WTC11 (cell line): ENCODE measurements around the gene RGS16.

Source experiments
- CREM ChIP-seq: sonication (generic); formaldehyde crosslinking; IDR thresholded peaks from 2 replicates; pipeline ENCODE4 v1.8.1; 2022; ENCODE audit warnings: mild to moderate bottlenecking, missing genetic modification reagents, moderate library complexity
- RORB ChIP-seq: fragments of 250-450 bp; sonication (Bioruptor Pico); IDR thresholded peaks from 2 replicates; pipeline ENCODE4 v1.9.0; 2021; ENCODE audit warnings: mild to moderate bottlenecking
- TEAD1 ChIP-seq: sonication (generic); formaldehyde crosslinking; IDR thresholded peaks from 2 replicates; pipeline ENCODE4 v1.8.0; 2022; ENCODE audit warnings: mild to moderate bottlenecking, missing genetic modification reagents
- ZNF232 ChIP-seq: sonication (generic); formaldehyde crosslinking; IDR thresholded peaks from 2 replicates; pipeline ENCODE4 v1.8.0; 2022; ENCODE audit warnings: mild to moderate bottlenecking, missing genetic modification reagents
- TF ChIP-seq, protein P1 (sequence below): fragments of 200-600 bp; IDR thresholded peaks from 2 replicates; pipeline ENCODE4 v1.8.0; 2022; ENCODE audit warnings: antibody characterized with exemption
- TF ChIP-seq, protein P2 (sequence below): sonication (generic); formaldehyde crosslinking; IDR thresholded peaks from 2 replicates; pipeline ENCODE4 v1.8.0; 2022; ENCODE audit warnings: mild to moderate bottlenecking, missing genetic modification reagents
- TF ChIP-seq, protein P3 (sequence below): sonication (generic); formaldehyde crosslinking; IDR thresholded peaks from 2 replicates; pipeline ENCODE4 v1.8.0; 2022; ENCODE audit warnings: mild to moderate bottlenecking, missing genetic modification reagents
- TF ChIP-seq, protein P4 (sequence below): fragments of 250-450 bp; sonication (Bioruptor Pico); IDR thresholded peaks from 2 replicates; pipeline ENCODE4 v1.9.0; 2021; ENCODE audit warnings: mild to moderate bottlenecking, borderline replicate concordance

DNA sequence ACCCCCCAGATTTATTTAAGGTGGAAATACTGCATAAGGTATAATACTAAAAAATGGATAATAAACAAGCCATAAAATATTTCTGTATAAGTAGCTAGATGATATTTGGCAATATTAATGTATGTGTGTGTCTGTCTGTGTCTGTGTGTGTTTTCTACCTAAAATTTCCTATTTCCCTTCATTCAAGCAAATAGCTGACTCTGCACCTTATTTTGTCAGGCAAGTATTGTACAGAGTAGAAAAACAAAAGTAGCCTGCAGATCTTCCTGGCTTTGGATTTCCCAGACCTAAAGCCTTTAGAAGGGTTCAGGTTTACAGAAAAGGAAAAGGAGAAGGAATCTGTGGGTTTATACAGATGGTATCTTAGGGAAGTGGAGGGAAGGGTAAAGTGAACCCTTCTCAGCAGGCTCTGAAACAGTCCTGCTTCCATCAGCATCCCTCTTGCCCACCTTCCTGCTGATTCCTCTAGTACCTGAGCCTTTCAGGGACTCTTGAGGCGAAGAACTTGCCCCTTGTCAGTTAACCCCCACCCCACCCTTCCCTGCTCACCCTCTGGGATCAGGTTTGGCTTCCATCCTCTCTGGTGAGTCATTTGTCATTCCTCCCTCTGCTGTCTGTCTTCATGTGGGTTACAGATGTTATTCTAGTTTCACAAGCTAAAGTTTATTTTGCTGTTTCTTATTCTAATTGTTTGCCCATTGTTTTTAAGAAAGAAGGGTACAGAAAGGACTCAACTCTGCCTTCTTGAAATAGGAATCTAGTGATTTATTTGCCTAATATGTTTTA, 21.7 kb upstream of the RGS16 start:
- TF ChIP-seq, protein P1, sequence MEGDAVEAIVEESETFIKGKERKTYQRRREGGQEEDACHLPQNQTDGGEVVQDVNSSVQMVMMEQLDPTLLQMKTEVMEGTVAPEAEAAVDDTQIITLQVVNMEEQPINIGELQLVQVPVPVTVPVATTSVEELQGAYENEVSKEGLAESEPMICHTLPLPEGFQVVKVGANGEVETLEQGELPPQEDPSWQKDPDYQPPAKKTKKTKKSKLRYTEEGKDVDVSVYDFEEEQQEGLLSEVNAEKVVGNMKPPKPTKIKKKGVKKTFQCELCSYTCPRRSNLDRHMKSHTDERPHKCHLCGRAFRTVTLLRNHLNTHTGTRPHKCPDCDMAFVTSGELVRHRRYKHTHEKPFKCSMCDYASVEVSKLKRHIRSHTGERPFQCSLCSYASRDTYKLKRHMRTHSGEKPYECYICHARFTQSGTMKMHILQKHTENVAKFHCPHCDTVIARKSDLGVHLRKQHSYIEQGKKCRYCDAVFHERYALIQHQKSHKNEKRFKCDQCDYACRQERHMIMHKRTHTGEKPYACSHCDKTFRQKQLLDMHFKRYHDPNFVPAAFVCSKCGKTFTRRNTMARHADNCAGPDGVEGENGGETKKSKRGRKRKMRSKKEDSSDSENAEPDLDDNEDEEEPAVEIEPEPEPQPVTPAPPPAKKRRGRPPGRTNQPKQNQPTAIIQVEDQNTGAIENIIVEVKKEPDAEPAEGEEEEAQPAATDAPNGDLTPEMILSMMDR, result no peak
- TF ChIP-seq, protein P2, sequence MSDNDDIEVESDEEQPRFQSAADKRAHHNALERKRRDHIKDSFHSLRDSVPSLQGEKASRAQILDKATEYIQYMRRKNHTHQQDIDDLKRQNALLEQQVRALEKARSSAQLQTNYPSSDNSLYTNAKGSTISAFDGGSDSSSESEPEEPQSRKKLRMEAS (CRISPR knock-in tag), result no peak
- TF ChIP-seq TEAD1 (CRISPR knock-in tag) (no peak), CREM (CRISPR knock-in tag) (no peak), ZNF232 (CRISPR knock-in tag) (no peak), RORB (CRISPR knock-in tag) (no peak)
- TF ChIP-seq, protein P3, sequence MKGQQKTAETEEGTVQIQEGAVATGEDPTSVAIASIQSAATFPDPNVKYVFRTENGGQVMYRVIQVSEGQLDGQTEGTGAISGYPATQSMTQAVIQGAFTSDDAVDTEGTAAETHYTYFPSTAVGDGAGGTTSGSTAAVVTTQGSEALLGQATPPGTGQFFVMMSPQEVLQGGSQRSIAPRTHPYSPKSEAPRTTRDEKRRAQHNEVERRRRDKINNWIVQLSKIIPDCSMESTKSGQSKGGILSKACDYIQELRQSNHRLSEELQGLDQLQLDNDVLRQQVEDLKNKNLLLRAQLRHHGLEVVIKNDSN (CRISPR knock-in tag), result no peak
- TF ChIP-seq, protein P4, sequence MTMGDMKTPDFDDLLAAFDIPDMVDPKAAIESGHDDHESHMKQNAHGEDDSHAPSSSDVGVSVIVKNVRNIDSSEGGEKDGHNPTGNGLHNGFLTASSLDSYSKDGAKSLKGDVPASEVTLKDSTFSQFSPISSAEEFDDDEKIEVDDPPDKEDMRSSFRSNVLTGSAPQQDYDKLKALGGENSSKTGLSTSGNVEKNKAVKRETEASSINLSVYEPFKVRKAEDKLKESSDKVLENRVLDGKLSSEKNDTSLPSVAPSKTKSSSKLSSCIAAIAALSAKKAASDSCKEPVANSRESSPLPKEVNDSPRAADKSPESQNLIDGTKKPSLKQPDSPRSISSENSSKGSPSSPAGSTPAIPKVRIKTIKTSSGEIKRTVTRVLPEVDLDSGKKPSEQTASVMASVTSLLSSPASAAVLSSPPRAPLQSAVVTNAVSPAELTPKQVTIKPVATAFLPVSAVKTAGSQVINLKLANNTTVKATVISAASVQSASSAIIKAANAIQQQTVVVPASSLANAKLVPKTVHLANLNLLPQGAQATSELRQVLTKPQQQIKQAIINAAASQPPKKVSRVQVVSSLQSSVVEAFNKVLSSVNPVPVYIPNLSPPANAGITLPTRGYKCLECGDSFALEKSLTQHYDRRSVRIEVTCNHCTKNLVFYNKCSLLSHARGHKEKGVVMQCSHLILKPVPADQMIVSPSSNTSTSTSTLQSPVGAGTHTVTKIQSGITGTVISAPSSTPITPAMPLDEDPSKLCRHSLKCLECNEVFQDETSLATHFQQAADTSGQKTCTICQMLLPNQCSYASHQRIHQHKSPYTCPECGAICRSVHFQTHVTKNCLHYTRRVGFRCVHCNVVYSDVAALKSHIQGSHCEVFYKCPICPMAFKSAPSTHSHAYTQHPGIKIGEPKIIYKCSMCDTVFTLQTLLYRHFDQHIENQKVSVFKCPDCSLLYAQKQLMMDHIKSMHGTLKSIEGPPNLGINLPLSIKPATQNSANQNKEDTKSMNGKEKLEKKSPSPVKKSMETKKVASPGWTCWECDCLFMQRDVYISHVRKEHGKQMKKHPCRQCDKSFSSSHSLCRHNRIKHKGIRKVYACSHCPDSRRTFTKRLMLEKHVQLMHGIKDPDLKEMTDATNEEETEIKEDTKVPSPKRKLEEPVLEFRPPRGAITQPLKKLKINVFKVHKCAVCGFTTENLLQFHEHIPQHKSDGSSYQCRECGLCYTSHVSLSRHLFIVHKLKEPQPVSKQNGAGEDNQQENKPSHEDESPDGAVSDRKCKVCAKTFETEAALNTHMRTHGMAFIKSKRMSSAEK (CRISPR knock-in tag), result no peak
